ENCODE measurements around the gene AZIN2.
"Not testable (repeated sequence)": the region's sequence is repeated elsewhere in the genome, so short reads cannot be mapped to it uniquely, and the experiment has no call there.

Gene AZIN2

DNA sequence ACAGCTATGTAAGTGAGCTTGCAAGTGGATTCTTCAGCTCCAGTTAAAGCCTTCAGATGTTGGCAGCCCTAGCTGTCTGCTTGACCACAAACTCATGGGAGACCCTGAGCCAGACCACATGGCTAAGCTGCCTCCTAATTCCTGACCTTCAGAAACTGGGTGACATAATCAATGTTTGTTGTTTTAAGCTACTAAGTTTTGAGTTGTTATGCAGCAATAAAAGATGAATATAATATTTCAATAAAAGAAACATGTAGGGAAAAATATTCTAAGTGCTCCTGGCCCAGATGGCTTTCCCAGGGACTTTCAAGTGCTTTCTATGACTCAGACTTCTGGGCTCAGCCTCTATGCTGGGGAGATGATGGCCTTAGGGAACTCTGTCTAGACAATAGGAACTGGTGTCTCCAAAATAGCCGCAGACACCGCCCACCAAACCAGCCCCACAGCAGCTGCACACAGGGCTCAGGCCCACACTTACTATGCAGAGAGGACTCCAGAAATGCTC, 20.3 kb upstream of the AZIN2 start:
- no peak for DNase-seq

DNA sequence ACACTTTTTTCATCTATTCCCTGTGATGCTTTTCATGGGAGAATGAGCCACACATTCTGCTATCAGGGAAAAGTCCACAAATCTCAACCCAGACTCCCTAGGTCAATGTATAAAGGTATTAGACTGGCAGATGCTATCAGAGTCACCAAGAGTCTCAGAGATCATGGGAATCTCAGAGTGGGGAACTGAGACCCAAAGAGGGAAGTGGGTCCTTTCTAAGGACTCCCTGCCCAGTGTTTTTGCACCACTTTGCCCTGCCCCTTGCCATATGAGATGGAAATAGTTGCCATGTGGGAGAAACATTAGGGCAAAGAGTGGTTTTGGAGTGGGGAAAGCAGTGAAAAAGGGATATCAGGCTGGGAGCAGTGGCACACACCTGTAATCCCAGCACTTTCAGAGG, 19.1 kb upstream of the AZIN2 start:
- no peak for DNase-seq

DNA sequence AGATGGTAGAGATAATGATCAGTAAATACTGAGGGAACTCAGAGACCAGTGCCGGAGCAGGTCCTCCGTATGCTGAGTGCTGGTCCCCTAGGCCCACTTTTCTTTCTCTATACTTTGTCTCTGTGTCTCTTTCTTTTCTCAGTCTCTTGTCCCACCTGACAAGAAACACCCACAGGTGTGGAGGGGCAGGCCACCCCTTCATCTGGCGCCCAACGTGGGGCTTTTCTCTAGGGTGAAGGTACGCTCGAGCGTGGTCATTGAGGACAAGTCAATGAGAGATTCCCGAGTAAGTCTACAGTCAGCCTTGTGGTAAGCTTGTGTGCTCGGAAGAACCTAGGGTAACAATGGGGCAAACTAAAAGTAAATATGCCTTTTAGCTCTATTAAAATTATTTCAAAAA, 16.7 kb upstream of the AZIN2 start:
- not testable (repeated sequence) for DNase-seq

DNA sequence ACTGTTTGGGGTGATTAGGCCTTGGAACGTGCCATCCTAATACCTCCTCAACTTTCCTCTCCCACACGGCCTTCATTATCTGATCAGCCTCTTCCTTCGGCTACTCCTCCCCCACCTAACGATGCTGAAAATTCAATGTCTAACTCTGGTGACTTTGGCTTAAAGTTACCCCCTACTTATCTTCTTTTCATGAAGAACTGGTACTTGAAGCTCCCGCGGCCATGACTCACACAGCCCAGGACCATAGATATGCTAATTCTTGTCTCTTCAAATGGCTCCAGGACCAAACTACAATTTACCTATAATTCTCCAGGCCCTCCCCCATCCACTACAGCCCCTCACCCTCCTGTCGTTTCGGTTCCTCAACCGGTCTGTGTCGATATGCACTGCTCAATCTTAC, 15.7 kb upstream of the AZIN2 start:
- no peak for DNase-seq

DNA sequence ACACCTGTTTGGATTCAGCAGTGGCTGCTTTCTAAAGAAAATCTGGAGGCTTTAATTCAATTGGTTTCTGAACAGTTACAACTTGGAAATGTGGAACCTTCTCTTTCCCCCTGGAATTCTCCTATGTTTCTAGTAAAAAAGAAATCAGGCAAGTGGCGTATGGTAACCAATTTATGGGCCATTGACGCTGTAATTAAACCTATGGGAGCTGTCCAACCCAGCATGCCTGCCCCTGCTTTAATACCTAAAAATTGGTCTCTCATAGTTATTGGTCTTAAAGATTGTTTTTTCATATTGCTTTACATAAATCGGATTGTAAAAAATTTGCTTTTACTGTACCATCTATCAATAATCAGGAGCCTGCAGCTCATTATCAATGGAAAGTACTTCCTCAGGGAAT, 14.5 kb upstream of the AZIN2 start:
- not testable (repeated sequence) for DNase-seq

DNA sequence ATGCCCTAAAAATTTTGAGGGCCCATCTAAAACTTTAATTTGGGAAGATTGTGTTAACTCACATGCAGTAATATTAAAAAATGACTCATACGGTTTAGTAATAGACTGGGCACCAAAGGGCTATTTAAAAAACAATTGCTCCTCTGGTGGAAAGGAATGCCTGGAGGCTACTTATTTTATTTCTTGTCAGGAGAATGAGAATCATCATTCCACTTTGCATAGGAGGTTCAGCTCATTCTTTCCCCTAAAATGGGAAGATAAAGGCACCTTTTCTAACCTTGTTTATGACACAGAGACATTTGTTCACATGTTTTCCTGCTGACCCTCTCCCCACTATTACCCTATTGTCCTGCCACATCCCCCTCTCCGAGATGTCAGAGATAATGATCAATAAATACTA, 12.8 kb upstream of the AZIN2 start:
- DNase-seq = not testable (repeated sequence)

DNA sequence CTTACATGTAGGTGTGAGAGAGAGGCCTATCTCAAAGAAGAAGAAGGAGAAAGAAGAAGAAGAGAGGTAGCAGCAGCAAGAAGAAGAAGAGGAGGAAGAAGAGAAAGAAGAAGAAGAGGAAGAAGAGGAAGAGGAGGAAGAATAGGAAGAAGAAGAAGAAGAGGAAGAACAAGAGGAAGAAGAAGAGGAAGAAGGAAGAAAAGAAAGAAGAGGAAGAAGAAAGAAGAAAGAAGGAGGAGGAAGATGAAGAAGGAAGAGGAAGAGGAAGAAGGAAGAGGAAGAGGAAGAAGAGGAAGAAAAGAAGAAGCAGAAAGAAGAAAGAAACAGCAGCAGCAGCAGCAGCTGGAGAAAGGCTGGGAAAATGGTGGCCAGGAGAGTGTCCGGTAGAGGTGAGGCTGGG, 10.3 kb upstream of the AZIN2 start:
- DNase-seq = no peak

DNA sequence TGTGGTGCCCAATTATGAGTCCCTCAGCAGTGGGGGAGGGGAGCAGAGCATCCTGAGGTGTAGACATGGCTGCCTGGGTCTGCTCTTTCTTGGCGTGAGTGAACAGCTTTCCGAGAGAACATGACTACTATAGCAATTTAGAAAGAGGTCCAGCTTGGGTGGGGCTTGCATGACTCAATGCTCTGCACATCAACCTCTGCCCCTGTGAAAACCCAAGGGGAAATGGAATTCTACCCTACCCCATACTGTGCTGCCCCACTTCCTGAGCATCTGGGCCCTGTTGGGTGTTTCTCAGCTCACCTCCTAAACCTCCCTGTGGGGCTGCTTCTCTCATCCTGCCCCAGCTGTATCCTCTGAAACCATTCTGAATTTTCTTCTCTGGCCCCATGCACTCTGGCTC, 8.2 kb upstream of the AZIN2 start:
- no peak for DNase-seq

DNA sequence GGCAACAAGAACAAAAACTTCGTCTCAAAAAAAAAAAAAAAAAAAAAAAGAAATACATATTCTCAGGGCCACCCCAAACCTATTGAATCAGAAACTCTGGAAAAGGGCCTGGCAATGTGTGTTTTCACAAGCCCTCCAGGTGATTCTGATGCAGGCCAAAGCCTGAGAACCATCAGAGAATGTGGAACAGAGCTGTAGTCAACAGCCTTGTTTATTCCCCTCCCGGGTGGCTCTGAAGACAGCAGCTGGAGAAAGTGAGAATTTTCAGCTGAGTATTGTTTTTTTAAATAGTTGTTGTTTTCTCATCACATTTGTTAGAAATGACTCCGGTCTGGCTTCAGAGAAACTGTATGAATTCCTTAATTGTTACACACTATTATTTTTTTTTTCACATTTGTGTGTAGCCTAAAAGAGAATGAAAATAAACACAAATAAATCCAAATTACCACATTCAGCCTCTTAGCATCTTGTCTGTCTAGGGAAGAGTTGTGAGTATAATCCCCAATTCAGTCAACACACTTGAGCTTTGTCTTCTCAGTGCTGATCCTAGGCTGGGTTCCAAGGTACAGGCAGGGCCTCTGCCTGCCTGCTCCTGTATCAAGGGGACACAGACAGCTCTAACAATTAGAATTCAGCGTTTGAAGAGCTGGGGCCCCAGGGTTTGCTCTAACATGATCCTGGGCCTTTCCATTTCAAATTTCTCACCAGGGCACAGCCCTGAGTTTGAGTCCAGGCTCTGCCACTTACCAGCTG, 6.6 kb upstream of the AZIN2 start:
- DNase-seq = no peak

DNA sequence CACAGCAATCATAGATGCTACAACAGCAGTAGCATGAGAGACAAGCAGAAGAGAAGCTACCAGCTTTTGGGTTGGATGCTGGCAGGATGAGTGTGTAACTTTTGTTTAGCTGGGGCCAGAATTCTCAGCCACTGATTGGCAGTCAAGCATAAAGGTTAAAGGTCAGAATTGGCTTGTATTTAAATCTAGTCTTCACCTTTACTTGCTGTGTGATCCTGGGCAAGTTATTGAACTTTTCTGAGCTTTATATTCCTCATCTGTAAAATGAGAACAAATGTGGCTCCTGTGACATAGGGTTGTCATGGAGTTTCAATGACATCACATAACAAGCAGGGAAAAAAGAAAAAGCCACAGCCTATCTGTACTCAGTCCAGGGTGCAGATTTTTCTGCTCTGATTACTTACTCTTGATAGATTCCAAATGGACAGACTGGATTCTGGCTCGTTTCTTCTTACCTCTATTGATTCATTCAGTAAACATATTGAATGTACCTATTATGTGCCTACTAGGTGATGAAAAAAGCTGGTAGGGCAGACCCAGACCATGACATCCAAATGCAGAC, 2.8 kb upstream of the AZIN2 start:
- no peak for DNase-seq

DNA sequence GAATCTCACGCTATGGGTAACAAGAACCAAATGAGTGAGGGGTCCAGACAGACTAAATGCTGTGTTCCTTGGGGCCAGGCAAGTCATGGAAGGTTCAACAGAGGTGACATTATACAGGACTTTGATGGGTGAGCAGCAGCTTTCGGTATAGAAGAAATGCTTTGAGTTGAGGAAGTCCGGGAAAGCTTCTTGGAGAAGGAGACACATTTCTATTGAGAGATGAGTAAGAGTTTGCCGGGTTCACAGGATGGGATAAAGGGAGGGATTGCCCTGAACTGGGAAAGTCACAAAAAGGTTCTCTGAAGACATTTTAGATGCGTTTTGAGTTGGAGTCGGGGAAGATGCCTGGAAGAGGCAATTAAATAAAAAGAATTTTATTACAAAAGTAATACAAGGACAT, 580 bp upstream of the AZIN2 start:
- no peak for DNase-seq

DNA sequence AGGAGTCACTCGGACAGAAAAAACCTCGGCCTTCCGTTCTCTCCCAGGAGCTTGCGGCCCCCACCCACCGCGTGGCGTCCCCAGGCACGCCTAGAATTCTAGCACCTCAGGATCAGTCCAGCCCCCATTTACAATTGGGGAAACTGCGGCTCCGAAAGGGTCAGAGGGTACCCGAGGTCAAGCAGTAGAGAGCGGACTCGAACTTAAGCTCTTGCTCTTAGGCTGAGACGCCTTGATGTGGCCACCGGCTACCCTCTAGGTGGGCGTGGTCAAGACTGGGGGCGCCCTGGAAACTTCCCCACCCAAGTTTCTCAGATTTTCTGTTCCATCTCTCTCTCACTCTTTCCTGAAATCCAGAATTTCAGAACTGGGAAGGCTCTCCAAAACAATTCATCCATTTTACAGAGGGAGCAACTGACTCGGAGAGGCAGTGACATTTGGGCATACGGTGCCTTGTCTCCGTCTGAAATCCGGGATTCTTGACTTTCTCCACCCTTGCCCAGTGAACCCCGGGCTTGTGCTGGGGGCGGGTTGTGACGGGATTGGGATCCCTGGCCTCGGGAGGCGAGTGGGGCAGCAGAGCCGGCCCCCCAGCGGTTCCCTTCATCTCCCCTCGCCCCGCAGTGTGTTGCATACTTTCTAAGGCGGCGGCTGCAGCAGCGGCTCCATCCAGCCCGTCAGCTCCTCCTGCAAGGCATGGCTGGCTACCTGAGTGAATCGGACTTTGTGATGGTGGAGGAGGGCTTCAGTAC, 777 bp downstream of the AZIN2 start:
- DNase-seq = no peak

DNA sequence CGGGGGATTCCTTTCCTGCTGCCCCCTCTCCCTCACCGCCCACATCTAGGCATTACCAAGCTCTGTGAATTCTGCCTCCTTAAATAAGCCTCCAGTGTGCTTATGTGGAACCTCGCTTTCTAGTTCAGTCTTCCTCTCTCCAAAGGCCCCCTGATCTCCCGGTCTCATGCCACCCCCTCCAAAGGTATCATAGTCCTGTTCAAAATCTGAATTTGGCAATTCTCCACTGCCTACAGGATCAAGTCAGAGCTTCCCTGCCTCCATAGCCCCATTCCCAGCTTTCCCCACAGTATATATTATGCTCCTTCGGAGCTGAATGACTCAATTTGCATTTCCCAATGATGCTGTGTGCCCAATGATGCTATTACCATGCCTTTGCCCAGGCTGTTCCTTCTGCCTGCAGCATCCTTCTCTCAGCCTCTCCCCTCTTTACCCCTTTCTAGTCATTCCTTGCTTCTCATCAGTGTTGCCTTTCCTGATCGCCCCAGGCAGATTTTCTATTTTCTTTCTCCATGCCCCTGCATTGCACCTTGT, 1.7 kb downstream of the AZIN2 start:
- DNase-seq = no peak

DNA sequence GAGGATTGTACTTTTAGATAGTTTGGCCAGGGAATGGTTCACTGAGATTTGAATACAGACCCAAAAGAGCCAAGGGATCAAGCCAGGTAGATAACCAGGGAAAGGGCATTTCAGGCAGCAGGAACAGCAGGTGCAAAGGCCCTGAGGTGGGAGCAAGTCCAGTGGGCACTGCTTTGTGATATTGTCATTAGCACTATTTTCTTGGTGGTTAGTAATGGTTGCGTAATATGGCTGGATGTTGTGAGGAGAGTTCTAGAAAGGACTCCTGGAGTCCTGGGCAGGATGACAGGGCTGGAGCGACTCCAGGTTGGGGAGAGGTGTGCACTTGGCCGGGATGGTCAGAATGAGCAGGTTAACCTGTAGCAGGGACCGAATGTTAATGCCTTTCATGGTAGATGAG, 4.4 kb downstream of the AZIN2 start:
- no peak for DNase-seq

DNA sequence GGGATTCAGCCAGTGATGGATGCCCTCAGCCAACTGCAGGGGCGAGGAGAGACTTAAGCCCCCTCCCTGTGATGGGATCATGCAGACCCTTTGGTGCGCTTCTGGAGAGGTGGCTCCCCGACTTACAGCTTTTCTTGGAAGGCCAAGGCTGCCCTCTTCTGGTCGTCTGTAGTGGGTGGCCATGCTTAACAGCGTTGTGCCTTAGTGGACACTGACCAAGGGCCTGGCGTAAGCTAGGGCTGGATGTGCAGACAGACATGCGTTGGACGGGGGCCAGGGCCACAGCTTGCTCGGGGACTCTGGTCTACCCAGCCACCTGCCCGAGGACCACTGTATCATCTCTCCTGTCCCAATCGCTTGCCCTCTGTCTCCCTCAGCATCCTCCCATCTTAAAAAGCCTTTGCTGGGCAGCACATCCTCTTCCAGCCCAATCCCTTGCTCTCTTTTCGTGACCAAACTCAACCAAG, 5.5 kb downstream of the AZIN2 start:
- DNase-seq = peak; percentile 35

DNA sequence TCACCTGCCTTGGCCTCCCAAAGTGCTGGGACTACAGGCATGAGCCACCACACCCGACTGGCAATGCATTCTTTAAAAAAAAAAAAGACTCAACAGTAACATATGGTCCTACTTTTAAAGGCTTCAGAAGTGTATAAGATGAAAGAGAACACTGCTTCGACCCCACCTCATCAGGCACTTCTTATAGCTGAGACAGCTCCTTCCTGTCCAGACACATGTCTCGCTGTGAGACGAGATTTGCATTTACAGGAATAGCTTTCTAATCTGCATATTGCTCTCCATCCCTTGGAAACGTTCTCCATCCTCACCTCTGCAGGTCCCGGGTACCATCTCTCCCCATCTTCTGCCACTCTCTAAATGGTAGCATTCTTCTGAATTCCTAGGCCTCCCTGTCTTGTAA, 6.7 kb downstream of the AZIN2 start:
- no peak for DNase-seq

DNA sequence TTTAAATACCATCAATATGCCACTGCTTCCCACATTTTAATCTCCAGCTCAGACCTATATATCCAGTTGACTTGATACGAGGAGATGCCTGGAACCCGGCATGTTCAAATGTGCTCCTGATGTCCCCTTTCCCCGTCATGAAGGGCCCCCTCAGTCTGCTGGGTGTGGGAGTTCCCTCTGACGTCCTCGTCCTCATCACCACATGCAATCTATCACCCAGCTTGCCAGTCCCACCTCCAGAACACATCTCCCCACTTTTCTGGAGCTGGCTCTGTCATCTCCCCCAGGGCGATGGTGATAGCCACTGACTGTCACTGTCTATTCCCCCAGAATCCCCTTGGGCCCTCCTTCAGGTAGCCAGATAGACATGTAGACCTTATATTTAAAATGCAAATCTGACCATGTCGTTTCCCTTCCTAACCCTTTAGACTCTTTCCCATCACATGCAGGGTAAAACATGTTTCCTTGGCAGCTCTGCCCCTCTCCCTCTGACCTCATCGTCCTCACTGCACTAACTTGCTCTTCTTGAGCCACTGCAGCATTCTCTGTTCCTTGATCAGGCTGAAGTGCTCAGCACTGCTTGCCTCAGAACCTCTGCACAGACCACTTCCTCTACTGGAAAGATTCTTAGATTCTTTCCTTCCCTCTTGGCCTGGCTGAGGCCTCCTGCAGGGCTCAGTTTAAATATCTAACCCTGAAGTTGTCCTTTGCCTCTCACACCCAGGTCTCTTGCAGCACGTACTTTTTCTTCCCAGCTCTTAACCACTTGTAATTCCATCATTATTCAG, 7.4 kb downstream of the AZIN2 start:
- DNase-seq = no peak

DNA sequence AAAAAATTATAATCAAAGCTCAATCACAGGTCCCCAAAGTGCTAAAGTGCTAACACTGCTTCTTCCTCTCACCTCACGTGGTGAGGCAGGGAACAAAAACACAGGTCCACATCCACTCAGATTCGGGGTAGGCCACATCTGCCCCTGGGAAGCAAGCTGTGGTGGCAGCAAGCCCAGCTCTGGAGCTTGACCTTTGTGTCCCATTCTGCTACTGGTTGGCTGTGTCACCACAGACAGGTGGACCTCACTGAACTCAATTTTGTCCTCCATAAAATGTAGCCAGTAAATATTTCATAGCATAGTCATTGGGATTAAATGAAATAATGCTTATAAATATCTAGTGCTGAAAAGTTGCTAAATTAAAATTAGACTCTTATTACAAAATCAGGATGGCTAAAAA, 8.5 kb downstream of the AZIN2 start:
- DNase-seq = no peak

DNA sequence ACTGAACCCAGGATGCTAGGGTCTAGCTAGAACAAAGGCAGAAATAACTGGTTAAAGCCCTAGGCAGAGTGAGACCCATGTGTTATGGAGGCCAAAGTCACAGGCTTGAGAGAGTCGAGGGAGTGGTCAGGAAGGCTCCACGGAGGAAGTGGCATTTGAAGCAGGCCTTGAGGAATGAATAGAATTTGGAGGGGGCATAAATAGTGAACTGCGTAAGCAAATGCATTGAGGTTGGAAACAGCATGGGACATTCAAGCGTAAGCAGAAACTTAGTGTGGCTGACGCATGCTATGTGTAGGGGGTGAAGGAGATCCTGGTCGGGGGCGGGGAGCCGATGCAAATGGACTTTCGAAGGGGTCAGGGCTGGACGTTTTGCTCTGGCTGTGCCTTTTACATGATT, 11.5 kb downstream of the AZIN2 start:
- no peak for DNase-seq

DNA sequence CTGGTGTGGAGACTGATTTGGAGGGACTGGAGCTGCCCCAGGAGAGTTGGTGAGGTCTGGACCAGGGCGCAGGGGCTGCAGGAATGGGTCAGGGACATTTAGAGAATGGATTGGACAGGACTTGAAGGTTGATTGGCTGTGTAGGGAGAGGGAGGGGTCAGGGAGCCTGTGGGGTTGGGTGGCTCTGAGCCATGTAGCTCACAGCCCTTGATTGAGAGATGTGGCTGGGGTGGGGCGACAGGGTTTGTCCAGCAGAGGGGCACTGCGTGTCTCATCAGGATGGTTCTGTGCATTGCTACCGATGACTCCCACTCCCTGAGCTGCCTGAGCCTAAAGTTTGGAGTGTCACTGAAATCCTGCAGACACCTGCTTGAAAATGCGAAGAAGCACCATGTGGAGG, 12.1 kb downstream of the AZIN2 start:
- DNase-seq = no peak

DNA sequence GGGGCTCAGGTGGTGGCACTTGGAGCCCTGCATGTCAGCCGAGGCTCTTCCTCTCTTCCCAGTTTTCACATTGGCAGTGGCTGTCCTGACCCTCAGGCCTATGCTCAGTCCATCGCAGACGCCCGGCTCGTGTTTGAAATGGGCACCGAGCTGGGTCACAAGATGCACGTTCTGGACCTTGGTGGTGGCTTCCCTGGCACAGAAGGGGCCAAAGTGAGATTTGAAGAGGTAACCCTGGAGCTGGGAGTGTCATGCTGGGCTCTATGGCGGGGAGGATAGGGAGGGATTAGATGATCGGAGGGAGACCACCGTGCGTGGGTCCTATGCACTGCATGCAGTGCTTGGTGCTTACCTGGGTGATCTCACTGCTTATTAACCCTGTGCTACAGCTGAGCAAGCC, 13.5 kb downstream of the AZIN2 start:
- DNase-seq = no peak

DNA sequence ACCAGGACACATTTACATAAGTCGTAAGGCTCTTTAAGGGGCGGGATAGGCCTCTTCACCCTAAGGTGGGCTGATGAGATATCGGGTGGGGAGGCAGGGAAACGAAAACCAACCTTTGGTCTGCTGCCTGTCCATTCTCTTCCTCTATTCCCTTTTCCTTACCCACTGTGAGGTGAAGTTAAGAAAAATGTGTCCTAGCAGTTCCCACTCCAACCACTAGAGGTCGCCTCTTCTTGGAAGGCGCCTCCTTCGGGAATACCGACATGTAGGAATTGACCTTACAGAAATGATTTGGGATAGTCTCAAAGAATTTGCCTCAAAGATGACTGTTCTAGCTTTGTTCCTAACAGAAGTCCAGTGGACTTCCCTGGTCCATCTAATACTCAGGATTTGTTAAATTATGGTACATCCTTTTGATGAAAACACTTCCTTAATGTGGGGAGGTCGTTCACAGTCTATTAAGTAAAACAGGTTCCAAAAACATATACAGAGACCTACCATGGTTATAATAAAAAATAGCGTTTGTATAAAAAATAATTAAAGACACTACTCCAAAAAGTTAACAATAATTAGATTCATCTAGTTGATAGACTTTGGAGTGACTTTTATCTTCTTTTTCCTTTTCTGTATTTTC, 14.1 kb downstream of the AZIN2 start:
- DNase-seq = peak; percentile 40
